8988T (cell line): Measurements from ENCODE around the gene DCST2.
A peak's percentile ranks its signal among the peaks of the same experiment; 100 is the strongest.

ENCODE experiments used
- DNase-seq: peaks from one replicate; pipeline ENCODE4 v3.0.0; 2011

The DCST2 gene

GRCh38 chr1:155008015-155008941 lies 25.3 kb downstream of the DCST2 start:
- no peak for DNase-seq

DNA sequence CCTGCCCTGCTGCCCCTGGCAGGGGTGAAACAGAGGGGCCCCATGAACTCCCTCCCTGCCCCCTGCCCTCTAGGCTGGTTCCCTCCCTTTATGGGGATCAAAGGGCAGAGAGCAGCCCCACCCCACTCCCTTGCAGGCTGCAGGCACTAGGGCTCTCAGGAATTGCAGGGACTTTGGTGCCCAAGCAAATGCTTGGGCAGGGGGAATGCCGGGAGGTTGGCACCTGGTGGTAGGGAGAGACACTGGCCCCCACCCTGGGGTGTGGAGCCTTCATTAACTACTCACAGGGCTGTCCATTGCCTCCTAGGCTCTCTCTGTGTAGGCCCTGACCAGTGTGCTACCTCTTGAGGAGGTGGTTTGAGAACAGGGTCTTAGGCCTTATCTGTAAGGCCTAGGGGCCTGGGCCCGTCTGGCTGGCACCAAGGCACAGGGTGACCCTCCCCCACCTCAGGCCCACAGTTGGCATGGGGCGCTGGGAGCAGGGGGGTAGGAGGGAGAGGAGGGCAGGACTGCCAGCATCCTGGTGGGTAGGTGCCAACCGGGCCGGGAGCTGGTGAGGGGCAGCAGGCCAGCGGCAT lies 26.2 kb downstream of the DCST2 start:
- no peak for DNase-seq

DNA sequence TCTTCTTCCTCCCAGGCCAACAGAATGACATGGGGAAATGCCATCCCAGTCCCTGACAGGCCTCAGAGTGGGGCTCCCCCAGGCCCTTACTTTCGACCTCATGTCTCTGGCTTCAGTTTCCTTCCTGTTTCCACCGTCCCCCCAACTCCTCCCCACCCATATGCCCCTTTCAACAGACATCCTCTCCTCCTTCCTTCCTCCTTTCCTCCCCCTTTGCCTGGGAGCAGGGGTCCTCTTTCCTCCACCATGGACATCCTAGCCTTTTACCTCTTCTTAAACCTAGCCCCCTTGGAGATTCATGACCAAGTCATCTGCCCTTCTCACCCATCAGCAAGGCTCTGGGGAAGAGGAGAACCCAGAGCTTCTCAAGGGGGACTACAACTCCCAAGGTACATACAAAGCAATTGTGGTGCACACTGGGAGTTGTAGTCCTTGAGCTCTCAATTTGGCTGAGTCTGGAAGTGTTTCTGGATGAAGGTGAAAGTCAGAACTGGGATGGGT lies 26.9 kb downstream of the DCST2 start:
- no peak for DNase-seq

DNA sequence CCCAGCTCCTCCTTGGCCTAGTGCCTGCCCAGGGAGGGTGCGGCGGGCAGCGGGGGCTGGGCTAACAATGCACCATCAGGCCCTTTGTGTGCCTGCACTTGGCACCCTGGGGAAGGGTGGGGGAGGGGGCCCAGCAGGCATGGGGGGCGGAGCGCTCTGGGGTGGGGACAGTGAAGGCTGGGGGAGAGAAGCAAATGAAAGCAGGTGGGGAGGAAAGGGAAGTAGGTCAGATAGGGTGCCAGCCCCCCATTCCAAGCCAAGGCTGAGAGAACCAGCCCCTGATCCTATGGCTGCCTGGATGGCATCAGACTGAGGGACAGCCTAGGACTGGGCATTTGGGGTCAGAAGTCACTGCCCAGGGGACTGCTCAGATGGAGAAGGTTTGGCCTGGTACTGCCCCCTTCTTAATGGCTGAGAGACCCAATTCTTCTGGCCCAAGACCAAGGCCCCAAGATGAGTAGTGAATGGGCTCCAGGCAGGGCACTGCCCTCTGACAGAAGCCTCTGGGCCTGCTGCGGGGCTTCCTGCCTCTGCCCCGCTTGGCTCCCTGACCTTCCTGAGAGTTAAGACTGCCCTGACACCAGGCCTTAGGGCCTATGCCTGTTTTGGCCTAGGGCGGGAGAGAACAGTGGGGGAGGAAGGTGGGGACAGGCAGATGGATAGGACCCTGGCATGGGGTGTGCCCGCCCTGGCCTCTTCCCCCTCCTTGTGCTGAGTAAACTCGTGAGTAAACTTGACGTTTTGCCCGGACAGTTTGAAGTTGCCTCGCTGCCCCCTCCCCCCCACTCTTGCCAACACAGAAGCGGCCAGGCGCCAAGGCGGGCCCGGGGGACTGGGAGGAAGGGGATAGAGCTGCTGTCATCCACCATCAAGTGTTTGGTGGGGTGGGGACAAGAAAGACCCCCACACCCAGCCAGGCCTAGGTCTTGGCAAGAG lies 28.2 kb downstream of the DCST2 start:
- no peak for DNase-seq

DNA sequence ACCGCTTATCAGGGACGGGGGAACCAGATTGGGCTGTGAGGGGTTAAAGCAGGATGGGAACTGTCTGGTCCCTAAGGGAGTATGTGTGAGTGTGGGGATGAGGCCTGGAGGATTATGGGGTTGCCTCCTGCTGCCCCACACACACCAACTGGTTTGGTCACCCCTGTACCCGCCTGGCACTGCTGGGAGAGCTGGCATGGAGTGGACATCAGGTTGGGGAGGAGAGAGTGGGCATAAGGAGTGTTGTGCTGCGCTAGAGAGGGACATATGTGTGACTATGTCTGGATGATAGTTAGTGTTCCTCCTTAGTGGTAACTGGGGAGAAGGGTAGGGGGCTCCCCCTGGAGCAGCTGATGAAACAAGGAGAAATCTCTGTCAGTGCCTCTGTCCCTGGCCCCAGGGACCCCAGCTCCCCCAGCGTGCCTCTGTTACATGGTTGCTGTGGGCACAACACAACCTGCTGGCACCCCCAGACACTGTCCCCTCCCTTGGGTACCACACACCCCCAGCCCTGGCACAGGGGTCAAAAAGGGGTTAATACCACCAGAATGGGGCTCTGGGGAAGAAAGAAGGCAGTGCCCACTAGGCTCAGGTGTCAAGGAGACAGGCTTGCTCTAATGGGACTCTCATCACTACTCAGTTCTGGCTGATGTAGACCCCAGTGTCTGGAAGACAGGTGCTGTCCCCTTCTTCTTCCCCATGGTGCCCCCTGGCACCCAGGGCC lies 29.1 kb downstream of the DCST2 start:
- DNase-seq: no peak

DNA sequence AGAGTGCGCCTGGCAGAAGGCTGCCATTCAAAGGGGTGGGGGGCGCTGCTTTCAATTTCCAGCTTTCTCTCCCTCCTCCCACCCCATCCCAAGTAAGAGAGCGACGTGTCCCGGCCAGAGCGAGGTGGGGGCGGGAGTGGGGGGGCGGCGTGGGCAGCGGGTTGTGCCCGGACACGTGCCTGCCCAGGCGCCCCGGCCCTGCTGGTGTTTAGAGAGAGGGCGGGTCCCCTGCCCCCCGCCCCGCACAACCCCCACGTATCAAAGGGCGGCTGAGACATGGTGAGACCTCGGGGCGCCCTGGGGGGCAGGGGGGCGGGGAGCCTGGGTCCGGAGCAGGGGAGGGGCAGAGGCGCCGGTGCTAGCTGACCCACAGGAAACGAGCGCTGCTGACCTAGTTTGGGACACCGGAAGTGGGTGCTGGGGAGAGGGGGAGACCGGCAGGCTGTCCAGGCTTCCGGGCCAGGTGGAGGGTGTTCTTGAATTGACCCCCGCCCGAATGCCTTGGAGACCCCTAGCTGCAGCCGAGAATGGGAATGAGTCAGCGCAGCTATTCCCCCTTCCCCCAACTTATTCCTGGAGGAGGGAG lies 29.7 kb downstream of the DCST2 start:
- no peak for DNase-seq

DNA sequence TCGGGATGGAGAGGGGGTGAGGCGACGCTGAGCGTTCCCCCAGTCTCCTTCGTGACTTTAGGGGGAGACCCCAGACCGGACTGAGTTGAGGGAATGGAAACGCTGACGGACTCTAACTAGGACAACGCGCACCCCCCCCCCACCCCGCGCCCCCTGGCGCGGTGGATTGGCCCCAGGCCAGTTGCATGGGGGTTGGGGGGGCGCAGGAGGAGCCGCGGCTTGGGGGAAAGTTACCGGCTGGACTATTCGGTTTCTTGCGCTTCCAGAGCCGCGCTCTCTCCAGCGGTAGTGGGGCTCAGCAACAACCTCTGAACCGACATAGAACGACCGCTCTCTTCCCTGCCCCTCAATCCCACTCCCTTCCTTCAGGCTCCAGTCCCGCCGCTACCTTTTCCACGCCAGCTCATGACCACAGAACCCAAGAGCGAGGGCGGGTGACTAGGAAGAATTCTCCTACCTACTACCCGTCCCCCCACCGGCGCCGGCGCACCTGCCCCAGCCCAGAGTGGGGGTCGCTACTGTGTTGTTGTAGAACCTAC lies 30.3 kb downstream of the DCST2 start:
- DNase-seq: no peak

DNA sequence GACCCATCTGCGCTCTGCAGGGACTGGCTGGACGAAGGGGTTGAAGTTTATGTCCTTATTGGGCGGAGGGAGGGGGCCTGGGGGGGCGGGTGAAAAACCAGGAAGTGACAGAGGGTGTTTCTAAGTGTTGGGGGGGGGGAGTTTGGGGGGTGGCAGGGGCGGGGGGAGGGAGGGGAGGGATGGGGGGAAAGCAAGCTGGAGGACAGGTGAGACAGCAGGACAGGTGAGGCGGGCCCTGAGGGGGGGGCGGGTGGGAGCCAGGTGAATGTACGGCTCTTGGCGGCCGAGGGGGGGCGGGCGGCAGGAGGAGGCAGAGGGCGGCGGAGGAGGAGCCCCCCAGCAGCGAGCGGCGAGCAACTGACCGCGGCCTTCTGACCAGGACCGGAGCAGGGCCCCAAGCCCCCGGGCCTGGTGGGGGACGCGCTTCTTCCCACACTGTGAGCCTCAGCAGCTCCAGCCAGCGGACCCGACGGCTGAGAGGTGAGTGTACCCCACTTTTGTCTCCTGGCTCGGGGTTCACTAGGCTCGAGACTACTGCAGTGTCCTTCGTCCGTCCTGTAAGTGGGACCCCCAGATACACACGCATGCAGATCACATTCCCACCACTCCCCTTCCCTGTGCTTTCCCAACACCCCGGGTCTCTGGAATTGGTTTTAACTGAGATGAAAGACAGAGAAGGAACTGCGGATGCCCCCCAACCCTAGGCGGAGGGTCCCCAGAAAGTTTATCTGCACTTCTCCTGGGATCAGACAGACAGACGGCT lies 30.9 kb downstream of the DCST2 start, which contains the start of gene ZBTB7B:
ZBTB7B (plus strand) TSS at position 339 of the 763 bp plus-strand sequence. CDS start 11,859 bp downstream, outside the sequence.
- no peak for DNase-seq

GRCh38 chr1:155001675-155002463 lies 31.7 kb downstream of the DCST2 start:
- DNase-seq: peak; percentile 95

DNA sequence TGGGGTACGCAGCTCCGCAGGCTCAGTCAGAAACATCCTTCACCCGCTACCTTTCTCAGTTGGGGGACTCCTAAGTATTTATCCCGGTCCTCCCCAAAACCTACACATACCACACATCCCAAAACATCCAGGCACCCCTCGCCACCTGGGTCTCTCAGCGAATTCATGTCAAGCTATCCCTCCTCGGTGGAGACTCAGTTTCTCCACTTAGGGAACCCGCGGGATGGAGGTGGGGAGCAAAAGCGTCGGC lies 32.2 kb downstream of the DCST2 start:
- no peak for DNase-seq

DNA sequence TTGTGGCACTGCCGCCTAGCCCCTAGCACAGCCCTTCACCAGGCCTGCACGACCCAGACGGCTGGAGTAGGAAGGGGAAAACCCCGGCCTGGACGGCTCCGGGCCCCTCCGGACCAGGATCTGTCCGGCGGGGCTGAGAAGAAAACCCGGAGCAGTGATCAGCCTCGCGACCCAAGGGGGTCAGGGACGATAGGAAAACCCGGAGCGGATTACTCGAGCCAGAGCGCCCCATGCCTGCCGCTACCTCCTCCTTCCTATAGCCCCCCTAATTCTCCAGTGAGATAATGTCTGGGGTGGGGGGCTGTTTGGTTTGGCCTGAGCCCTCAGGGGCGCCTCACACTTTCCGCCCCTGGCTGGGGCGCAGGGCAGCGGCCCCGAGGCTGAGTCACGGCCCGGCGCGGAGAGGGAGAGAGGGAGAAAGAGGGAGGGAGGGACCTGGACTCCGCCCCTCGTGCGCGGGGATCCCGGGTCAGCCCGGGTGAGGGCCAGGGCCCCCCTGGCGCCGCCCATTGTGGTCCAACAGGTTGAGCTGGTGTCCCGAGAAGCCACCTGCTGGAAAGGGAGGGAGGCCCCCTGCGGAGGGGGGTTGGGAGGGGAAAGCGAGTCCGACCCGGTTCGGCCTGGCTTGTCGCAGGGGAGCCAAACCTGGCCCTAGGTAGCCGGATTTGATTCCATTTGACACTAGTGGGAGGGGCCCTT lies 32.7 kb downstream of the DCST2 start:
- DNase-seq: peak; percentile 88

DNA sequence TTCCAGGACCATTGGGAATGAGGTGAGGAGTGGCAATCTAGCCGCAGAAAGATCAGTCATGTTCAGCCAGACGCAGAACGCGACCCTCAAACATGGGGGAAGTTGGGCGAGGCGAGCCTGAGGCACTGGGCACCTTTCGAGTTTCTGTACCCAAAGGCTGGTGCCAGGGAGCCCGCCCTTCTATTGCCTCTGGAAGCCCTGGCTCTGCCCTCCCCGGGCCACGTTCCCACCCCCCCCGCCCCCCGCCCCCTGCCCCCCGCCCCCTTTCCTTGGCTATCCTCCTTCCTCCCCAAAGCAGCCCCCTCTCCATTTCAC lies 33.2 kb downstream of the DCST2 start:
- no peak for DNase-seq

GRCh38 chr1:154999571-155000410 lies 33.8 kb downstream of the DCST2 start:
- DNase-seq: no peak

DNA sequence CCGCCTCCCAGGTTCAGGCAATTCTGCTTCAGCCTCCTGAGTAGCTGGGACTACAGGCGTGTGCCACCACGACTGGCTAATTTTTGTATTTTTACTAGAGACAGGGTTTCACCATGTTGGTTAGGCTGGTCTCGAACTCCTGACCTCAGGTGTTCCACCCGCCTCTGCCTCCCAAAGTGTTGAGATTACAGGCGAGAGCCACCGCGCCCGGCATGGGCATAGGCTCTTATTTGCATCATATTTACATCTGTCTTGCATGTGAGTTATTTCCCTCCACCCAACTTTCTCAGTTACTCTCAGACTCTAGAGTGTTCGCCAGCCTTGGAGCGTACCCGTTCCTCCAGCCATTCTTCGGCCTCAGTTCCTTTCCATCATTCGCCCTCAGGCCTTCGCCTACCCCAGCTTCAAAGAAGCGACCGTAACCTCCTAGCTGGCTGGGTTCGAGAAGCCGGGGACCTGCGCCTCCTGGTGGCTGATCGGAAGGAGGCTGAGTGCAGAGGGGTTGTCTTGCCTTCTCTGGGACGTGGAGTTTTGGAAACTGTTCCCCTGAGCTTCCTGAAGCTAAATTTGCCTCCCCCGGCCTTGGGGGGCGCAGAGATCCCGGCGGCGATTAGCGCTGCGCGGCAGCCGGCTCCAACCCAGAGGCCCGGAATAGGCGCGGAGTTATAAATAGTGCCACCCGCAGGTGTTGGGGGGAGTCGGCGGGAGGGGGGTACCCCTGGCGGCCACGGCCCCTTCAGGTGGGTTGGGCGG lies 34.6 kb downstream of the DCST2 start:
- DNase-seq: peak; percentile 90

GRCh38 chr1:154998201-154998780 lies 35.3 kb downstream of the DCST2 start:
- DNase-seq: no peak

DNA sequence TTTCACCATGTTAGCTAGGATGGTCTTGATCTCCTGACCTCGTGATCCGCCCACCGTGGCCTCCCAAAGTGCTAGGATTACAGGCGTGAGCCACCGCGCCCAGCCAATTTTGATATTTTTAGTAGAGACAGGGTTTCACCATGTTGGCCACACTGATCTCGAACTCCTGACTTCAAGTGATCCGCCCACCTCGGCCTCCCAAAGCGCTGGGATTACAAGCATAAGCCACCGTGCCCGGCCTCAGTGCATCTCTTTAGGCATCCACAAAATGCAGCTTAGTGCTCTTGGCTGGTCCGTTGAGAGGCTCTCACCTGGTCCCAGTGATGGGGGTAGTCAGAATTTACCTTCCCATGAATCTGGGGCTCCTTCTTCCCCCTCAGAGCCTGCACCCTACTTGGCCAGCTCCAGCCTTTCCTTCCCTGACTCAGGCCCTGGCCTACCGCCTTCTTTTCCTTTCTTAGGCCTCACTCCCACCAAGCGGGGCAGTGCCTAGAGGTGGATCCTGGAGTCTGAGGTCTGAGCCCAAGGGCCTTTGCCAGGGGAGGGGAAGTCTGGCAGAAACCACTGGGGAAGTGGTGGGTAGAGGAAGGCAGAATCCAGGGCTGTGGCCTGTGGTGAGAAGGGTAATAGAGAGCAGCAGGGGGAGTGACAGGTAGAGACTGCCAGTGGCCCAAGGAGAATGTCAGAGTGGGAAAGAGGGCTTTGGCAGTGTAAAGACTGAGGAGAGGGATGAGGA lies 36.4 kb downstream of the DCST2 start:
- DNase-seq: no peak
